Sciatic nerve (tissue), 1 donor: ENCODE results near the gene PAFAH1B2. TPM values are rescaled to one million over a fixed set of nuclear protein-coding genes. Genes with fewer than 3 reads are reported as not detected.

Experiments used
- total RNA-seq: library from RNA; stranded (reverse); fragmentation: NEBNext Ultra II Directional; extraction: Animal tissue kit (Norgen Biotek cat#: 25700); gene quantifications from one replicate; pipeline ENCODE4 v1.2.1, GENCODE V29; 2021
- donor health status: DM: no; HTN: no; CAD: no.

The PAFAH1B2 gene
- total RNA-seq, 1 donor from 2014 or later, result 104 TPM

Other genes starting within 250 kb of the PAFAH1B2 start
- gene SIK3, start 45.9 kb upstream of the PAFAH1B2 start, total RNA-seq, result 68.9 TPM
- 94.4 TPM for gene SIDT2, start 34.5 kb downstream of the PAFAH1B2 start, total RNA-seq
- gene TAGLN, start 55.1 kb downstream of the PAFAH1B2 start, total RNA-seq, result 1,988 TPM
- 68.7 TPM for gene PCSK7, start 87.8 kb downstream of the PAFAH1B2 start, total RNA-seq
- 36.8 TPM for gene RNF214, start 88.4 kb downstream of the PAFAH1B2 start, total RNA-seq
- 13.2 TPM for gene BACE1-AS, start 147.1 kb downstream of the PAFAH1B2 start, total RNA-seq
- 30.8 TPM for gene BACE1, start 172.0 kb downstream of the PAFAH1B2 start, total RNA-seq
- gene CEP164, start 183.6 kb downstream of the PAFAH1B2 start, total RNA-seq, result 46.4 TPM